PC-9 (cell line): ENCODE measurements around the gene BUD23.

Experiments
- CTCF ChIP-seq: fragments of 200-600 bp; sonication (generic); conservative IDR thresholded peaks from 2 replicates; pipeline ENCODE4 v1.6.1; 2017; ENCODE audit warnings: mixed run types, antibody characterized with exemption, mild to moderate bottlenecking, moderate library complexity
- EZH2 ChIP-seq: fragments of 200-600 bp; sonication (generic); IDR thresholded peaks from 2 replicates; pipeline ENCODE4 v1.8.0; 2017; ENCODE audit warnings: antibody characterized with exemption, low read depth

- TF ChIP-seq CTCF (no peak), EZH2 (no peak)
These were observed 35.1 kb downstream of the BUD23 start for GRCh38 chr7:73718438-73718881.
